ENCODE data around the gene PRM2.

PRM2 gene

DNA sequence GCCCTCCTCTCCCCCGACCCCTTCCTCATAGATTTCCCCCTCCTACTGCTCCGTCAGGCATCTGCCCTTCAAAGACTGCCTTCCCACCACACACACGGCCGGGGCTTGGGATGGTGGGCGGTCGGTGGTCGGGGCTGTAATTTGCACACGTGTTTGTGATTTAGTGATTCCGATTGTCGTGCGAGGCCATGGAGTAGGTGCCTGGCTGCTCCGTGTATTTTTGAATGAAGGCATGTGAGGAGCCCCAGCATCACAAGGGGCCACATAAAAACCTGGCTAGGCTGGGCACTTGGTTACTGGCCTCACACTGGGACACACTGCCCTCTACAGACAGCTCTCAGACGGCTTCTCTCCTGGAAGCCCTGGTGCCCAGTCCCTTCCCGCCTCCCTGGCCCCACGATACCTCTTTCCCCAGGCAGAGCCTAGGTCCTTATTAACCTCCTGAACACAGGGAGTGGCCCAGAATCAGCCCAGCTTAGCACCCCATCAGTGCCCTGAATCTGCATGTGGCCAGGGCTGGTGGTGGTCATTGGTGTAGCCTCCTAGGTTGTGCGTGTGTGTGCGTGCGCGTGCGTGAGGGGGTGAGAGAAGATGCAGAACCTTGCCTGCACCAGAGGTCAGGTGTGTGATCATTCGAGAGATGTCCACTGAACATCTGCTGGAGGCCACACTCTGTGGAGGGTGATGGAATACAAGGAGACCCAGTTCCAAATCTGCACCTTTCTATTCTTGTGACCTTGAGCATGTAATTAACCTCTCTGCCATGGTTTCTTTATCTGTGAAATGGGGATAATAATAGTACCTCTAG, 18.9 kb downstream of the PRM2 start:
- Histone ChIP-seq H3K9me3 (ENCODE audit: low read length) (no peaks in the 10 kb centered on the region), H2AFZ (ENCODE audit: low read depth, low read length) (peak overlapping the region; percentile 76), H3K4me3 (ENCODE audit: low read length) (peak overlapping the region; percentile 76), H3K36me3 (ENCODE audit: insufficient read depth, low read length) (no peaks in the 10 kb centered on the region), H3K27me3 (ENCODE audit: insufficient read depth, low read length) (no peaks in the 10 kb centered on the region), H3K4me1 (ENCODE audit: insufficient read depth, low read length) (peaks cover 14% of the 10 kb centered on the region)

DNA sequence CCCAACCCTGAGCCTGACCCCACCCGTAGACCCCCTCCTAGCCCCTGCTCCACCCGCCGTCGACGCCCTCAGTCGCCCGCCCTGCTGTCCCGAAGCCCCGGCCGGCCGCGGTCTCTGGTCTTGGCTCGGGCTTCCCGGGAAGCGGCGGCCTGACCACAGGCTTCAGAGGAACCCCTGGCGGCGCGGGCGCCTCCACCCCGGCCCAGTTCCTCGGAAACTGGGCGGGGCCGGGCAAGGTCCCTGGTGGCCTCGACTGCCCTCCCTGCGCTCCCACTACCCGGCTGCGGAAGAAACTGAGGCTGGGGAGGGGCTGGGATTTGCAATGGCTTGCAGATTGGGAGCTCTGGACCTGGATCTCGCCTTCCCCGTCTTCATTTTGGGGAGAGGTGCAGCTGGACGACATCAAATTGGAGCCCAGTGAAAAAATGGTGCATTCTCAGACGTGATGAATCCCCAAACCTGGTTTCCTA, 19.6 kb downstream of the PRM2 start:
- peak overlapping the region; percentile 76 for H2AFZ ChIP-seq (ENCODE audit: low read depth, low read length)
- no peaks in the 10 kb centered on the region for H3K36me3 ChIP-seq (ENCODE audit: insufficient read depth, low read length)
- H3K4me1 ChIP-seq (ENCODE audit: insufficient read depth, low read length) = peaks cover 14% of the 10 kb centered on the region
- H3K9me3 ChIP-seq (ENCODE audit: low read length) = no peaks in the 10 kb centered on the region
- H3K27me3 ChIP-seq (ENCODE audit: insufficient read depth, low read length) = no peaks in the 10 kb centered on the region
- H3K4me3 ChIP-seq (ENCODE audit: low read length) = peak overlapping the region; percentile 76

DNA sequence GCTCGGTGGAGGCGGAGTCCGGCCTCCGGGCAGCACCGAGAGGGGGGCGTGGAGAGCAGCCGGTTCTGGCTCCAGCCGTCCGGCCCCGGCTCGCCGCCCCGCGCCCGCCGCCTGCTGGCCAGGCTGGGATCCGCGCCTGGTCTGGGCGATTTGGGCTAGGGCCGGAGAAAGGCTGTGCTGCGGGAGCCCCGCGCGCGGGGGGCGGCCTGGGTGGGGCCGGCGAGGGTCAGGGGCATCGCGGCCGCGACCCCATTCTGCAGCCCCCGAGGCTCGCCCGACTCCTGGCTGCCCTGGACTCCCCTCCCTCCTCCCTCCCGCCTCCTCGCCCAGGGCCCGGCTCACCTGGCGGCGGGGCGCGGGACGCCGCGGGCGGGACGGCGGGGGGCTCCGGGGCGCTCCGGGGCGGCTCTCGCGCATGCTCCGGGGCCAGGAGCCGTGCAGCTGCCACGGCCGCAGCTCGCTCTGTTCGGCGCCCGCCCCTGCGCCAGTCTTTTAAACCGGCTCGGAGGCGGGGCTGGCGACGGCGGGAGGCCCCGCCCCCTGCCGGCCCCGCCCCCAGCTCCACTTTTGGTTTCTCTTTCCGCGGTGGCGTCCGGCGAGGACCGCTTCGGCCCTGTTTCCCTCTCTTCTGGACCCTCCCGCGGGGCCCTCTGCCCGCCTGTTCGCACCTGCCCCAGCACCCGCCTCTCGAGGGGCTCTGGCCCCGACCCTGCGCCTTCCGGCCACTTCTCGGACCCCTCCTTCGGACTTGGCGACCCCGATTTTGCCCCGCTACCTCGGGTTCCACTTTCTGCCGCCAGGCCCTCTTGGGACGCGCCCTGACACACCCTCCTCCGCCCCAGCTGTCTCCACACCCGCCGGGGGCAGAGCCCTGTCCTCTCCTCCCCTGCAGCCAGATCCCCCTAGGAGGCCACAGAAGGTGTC, 20.3 kb downstream of the PRM2 start, which contains the start of gene SOCS1:
TSS of gene SOCS1 (minus strand) at position 468 of the 924 bp plus-strand sequence. CDS start 726 bp downstream, outside the sequence.
- H3K4me1 ChIP-seq (ENCODE audit: insufficient read depth, low read length) = peaks cover 14% of the 10 kb centered on the region
- H3K4me3 ChIP-seq (ENCODE audit: low read length) = peak within 1 kb of the TSS; percentile 76
- no peaks in the 10 kb centered on the region for H3K27me3 ChIP-seq (ENCODE audit: insufficient read depth, low read length)
- no peaks in the 10 kb centered on the region for H3K36me3 ChIP-seq (ENCODE audit: insufficient read depth, low read length)
- no peaks in the 10 kb centered on the region for H3K9me3 ChIP-seq (ENCODE audit: low read length)
- H2AFZ ChIP-seq (ENCODE audit: low read depth, low read length) = peak within 1 kb of the TSS; percentile 76

DNA sequence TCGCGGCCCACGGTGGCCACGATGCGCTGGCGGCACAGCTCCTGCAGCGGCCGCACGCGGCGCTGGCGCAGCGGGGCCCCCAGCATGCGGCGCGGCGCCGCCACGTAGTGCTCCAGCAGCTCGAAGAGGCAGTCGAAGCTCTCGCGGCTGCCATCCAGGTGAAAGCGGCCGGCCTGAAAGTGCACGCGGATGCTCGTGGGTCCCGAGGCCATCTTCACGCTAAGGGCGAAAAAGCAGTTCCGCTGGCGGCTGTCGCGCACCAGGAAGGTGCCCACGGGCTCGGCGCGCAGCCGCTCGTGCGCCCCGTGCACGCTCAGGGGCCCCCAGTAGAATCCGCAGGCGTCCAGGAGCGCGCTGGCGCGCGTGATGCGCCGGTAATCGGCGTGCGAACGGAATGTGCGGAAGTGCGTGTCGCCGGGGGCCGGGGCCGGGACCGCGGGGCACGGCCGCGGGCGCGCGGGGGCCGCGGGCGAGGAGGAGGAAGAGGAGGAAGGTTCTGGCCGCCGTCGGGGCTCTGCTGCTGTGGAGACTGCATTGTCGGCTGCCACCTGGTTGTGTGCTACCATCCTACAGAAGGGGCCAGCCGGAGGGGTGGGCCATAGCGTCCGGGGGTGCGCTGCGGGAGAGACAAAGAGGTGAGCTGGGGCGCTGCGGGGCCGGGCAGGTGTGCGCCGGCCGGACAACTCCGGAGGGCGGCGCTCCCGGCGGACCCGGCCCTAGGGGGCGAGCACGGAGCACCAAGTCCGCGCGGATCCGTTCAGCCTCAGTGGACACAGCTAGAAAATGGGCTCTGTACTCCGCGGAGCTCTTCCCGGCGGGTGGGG, 21.2 kb downstream of the PRM2 start:
- Histone ChIP-seq H3K9me3 (ENCODE audit: low read length) (no peaks in the 10 kb centered on the region), H3K4me1 (ENCODE audit: insufficient read depth, low read length) (peaks cover 14% of the 10 kb centered on the region), H3K36me3 (ENCODE audit: insufficient read depth, low read length) (no peaks in the 10 kb centered on the region), H3K4me3 (ENCODE audit: low read length) (peak overlapping the region; percentile 76), H3K27me3 (ENCODE audit: insufficient read depth, low read length) (no peaks in the 10 kb centered on the region), H2AFZ (ENCODE audit: low read depth, low read length) (peak overlapping the region; percentile 76)

- Histone ChIP-seq H3K9me3 (ENCODE audit: low read length) (no peaks in the 10 kb centered on the region), H3K4me1 (ENCODE audit: insufficient read depth, low read length) (peaks cover 14% of the 10 kb centered on the region), H2AFZ (ENCODE audit: low read depth, low read length) (no peak overlapping the region), H3K27me3 (ENCODE audit: insufficient read depth, low read length) (no peaks in the 10 kb centered on the region), H3K4me3 (ENCODE audit: low read length) (peak overlapping the region; percentile 76), H3K36me3 (ENCODE audit: insufficient read depth, low read length) (no peaks in the 10 kb centered on the region)
Measured at GRCh38 chr16:11253995-11254912, 22.0 kb downstream of the PRM2 start.

- Histone ChIP-seq H3K4me1 (ENCODE audit: insufficient read depth, low read length) (peaks cover 14% of the 10 kb centered on the region), H3K27me3 (ENCODE audit: insufficient read depth, low read length) (no peaks in the 10 kb centered on the region), H3K9me3 (ENCODE audit: low read length) (no peaks in the 10 kb centered on the region), H2AFZ (ENCODE audit: low read depth, low read length) (no peak overlapping the region), H3K4me3 (ENCODE audit: low read length) (no peak overlapping the region), H3K36me3 (ENCODE audit: insufficient read depth, low read length) (no peaks in the 10 kb centered on the region)
Measured at GRCh38 chr16:11253009-11253994, 23.0 kb downstream of the PRM2 start.

DNA sequence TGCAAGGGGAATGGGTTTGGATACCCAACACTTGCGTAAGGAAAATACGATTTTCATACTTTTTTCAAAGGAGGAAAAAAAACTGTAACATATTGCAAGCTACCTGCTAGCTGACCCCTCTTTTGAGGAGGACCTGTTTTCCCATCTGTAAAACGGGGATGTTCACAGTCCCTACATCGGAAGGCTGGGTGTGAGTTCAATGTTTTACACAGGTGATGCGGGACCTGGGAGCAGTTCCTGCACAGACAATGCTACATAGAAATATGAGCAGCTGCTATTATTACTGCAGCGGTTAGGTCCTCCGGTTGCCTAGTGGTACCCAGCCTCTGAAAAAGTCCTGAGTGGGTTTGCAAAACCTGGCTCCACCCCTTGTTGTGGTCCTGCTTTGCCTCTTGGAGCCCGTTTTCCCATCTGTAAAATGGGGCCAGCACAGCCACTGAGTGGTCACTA, 23.8 kb downstream of the PRM2 start:
- Histone ChIP-seq H3K4me1 (ENCODE audit: insufficient read depth, low read length) (peaks cover 14% of the 10 kb centered on the region), H3K4me3 (ENCODE audit: low read length) (no peak overlapping the region), H3K36me3 (ENCODE audit: insufficient read depth, low read length) (no peaks in the 10 kb centered on the region), H2AFZ (ENCODE audit: low read depth, low read length) (no peak overlapping the region), H3K27me3 (ENCODE audit: insufficient read depth, low read length) (no peaks in the 10 kb centered on the region), H3K9me3 (ENCODE audit: low read length) (no peaks in the 10 kb centered on the region)

- Histone ChIP-seq H3K36me3 (ENCODE audit: insufficient read depth, low read length) (no peaks in the 10 kb centered on the region), H3K9me3 (ENCODE audit: low read length) (no peaks in the 10 kb centered on the region), H3K4me3 (ENCODE audit: low read length) (no peak overlapping the region), H3K4me1 (ENCODE audit: insufficient read depth, low read length) (peaks cover 10% of the 10 kb centered on the region), H3K27me3 (ENCODE audit: insufficient read depth, low read length) (no peaks in the 10 kb centered on the region), H2AFZ (ENCODE audit: low read depth, low read length) (no peak overlapping the region)
Measured at GRCh38 chr16:11251525-11252481, 24.5 kb downstream of the PRM2 start.

DNA sequence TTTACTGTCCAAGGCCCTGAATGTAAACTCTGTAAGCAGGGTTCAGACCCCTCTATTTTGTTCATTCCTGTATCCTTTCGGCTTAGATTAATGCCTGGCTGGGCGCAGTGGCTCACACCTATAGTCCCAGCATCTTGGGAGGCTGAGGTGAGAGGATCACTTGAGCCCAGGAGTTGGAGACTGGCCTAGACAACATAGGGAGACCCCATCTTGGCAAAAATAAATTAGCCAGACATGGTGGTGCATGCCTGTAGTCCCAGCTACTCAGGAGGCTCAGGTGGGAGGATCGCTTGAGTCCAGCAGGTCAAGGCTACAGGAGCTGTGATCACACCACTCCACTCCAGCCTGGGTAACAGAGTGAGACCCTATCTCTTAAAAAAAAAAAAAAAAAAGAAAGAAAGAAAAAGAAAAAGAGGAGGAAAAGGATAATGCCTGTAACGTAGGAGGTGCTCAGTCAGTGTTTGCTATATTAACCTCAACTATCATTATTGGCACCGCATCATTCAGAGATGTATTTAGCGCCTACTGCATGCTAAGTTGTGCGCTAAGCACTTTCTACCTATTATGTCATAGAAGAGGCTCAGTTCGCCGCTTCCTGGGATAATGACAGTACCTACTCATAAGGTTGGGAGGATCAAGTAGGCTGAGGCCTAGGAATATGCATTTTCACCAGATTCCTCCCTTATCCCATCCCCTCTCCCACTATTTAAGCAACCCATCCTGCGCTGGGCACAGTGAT, 25.3 kb downstream of the PRM2 start:
- Histone ChIP-seq H3K9me3 (ENCODE audit: low read length) (no peaks in the 10 kb centered on the region), H3K4me3 (ENCODE audit: low read length) (no peak overlapping the region), H3K36me3 (ENCODE audit: insufficient read depth, low read length) (no peaks in the 10 kb centered on the region), H2AFZ (ENCODE audit: low read depth, low read length) (no peak overlapping the region), H3K27me3 (ENCODE audit: insufficient read depth, low read length) (no peaks in the 10 kb centered on the region), H3K4me1 (ENCODE audit: insufficient read depth, low read length) (peaks cover 9% of the 10 kb centered on the region)

Measured in neuron (in vitro differentiated cells).